ENCODE measurements around the gene RNF212B.
A peak's percentile ranks its signal among the peaks of the same experiment; 100 is the strongest.
"Not testable (repeated sequence)": the region's sequence is repeated elsewhere in the genome, so short reads cannot be mapped to it uniquely, and the experiment has no call there.

The RNF212B gene

DNA sequence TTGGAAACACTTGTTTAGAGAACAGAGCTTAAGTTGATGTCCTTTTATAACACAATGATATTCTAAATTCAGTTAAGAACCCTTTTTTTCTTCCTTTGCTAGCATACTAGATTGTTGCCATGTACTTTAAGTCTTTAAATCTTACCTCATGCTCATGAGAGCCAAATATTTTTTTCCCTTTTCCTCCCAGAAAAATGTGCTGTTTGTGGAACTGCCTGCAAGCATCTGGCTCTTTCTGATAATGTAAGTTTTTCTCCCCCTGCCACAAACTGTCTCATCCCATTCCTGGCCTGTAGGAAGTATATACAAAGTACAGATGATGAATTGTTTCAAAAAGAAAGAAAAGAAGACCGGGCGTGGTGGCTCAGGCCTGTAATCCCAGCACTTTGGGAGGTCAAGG is 5.3 kb downstream of the RNF212B start:
- DNase-seq = no peak

DNA sequence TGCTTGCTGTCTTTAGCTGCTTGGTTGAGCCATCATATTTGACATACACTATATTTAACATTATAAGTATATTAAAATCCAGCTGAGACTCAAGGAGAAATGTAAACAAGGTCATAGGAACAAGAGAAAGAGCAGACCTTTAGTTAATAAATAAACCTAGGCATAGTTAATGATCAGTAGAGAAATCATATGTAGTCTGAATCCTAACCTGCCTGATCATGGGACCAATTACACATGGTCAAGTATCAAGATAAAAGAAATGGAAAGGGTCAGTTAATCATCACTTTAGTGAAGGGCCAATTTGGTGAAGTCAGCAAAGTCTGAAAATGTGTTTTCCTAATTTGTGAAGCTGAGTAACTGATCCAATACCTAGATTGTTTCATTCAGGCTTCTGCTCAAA is 7.5 kb downstream of the RNF212B start:
- no peak for DNase-seq

DNA sequence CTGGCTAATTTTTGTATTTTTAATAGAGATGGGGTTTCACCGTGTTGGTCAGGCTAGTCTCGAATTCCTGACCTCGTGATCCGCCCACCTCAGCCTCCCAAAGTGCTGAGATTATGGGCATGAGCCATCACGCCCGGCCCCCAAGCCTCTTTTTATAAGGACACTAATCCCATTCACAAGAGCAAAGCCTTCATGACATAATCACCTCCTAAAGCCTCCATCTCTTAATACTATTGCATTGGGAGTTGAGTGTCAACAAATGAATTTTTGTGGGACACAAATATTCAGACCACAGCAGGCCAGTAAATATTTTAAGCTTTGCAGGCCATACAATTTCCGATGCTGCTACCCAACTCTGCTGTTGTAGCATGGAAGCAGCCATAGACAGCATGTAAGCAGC is 10.9 kb downstream of the RNF212B start:
- no peak for DNase-seq

DNA sequence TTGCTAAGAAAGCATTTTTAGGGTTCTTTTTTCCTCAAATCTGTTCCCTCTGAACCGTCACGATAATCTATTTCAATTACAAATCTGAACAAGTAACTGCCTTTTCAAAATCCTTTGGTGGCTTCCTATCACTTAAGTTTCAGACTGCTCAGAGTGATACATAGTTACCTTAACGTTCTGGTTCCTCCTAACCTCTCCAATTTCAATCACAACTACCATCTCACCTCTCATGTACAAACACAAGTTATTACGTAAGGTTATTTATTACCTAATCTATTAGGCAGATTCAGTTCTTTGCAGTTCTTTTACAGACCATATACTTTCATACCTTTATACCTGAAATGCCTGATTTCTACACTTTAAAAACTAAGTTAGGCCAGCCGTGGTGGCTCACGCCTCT is 12.1 kb downstream of the RNF212B start:
- DNase-seq = no peak

DNA sequence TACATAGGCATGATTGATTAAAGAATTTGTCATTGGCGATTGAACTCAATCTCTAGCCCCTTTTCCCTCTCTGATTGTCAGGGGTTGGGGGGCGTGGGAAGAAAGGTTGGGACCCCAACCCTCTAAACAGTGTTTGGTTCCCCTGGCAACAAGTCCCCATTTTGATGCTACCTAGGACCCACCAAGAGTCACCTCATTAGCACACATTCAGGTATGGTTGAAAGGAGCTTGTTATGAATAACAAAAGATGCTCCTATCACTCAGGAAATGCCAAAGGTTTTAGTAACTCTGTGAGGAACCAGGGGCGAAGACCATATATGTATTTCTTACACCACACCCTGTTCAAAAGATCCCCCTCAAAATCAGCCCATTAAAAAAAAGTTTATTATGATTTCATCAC is 14.3 kb downstream of the RNF212B start:
- no peak for DNase-seq

DNA sequence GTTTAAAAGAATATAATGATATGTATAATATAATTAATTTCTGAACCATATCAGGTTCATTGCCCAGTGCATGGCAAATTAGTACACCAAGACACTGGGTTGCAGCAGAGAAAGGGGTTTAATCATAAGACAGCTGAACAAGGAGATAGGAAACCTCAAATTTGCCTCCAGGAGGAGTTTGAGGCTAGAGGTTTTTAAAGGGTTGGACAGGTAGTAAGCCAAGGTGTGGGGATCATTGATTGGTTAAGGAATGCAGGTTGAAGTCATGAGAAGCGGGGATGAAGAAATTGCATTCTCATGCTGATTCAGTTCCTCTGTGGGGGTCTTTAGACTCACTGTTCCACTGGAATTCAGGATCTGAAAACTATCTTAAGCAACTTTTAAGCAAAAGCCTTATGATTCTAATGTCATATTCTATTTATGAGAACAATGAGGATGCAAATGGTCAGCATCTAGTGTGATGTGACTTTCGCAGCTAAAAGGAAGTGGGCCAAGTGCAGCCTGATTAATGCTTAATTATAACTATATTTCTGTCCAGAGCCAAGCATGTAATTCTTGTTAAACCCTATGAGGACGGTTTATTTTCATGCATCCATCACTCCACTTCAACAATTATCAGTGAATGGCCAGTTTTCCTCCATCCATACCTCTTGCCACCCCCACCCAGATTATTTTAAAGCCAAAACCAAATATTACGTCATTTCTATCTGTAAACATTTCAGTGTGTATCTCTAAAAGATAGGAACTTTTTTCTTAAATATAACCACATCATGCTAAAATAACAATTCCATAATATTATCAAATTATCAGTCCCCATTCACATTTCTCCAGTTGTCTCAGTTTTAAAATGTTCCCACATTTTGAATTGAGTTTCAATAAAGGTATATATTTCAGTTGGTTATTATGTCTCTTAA is 14.9 kb downstream of the RNF212B start:
- no peak for DNase-seq

DNA sequence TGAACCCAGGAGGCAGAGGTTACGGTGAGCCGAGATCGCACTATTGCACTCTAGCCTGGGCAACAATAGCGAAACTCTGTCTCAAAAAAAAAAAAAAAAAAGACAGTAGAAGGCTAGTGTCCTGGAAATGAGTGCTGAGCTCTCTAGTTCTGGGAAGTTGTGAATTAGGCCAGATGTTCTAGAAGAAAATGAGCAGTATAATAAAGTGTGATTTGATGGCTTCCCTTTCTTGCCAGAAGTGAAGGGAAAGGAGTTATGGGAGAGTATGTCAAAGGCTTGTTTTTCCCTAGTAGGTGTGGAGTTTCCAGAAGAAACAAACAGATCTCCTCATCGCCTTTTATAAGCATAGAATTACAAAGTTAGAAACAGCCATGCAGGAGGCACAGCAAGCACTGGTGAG is 20.5 kb downstream of the RNF212B start:
- no peak for DNase-seq

DNA sequence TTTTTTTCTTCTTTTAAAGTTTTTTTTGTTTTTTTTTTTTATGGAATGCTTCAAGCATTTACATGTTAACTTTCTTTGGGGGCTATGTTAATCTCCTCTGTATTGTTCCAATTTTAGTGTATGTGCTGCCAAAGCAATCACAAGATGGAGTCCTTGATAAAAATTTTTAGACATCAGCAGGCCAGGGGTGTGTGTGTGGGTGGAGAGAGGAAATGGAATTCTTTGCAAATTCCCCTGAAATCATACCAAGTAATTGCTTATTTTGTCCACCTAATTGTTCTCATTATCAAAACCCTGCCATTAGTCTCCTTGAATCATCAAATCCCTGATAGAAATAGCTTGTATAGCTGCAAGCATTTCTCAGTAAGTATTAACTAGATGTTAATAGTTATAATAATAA is 21.7 kb downstream of the RNF212B start:
- DNase-seq = no peak

DNA sequence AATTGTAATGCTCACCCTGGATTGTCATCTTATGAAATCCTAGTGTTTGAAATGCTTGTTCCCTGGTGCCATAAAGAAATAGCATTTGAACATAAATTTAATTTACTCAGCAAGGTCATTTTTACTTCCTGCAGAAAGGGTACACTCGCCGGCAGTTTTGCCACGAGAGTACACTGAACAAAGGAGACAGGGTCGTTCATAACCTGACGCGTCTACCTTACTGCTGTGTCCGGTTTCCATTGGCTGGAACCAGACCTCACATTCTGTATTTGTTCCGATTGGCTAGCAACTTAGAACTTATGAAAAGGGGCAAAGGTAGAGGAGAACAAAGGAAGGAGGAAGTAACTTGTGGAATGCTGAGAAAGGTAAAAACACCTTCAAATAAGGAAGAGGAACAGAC is 23.1 kb downstream of the RNF212B start:
- DNase-seq = not testable (repeated sequence)

DNA sequence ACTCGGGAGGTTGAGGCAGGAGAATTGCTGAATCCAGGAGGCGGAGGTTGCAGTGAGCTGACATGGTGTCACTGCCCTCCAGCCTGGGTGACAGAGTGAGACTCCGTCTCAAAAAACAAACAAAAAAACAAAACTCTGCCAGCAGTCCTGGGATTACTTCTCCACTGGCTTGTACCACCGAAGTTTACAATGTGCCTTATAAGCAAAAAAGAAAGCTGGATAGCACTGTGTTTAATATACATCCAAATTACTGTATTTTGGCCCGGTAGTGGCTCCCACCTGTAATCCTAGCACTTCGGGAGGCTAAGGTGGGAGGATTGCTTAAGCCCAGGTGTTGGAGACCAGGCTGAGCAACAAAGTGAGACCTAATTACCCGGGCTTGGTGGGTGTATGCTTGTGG is 31.5 kb downstream of the RNF212B start:
- no peak for DNase-seq

DNA sequence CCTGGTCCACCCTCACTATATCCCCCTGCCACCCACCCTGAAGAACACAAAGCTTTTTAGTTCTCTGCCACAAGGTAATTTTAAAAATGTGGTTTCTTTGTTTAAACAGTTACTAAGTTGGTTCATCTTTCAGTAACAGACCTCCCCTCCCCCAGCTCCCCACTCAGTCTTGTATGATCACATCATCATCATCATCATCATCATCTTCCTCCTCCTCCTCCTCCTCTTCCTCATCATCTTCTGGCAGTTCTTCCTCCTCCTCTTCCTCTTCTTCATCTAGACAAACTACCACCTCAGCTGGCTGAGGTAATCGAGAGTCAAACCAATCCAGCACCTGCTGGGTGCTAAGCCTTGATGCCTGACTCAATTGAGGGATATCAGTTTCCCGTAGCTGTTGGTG is 37.7 kb downstream of the RNF212B start:
- DNase-seq = no peak

DNA sequence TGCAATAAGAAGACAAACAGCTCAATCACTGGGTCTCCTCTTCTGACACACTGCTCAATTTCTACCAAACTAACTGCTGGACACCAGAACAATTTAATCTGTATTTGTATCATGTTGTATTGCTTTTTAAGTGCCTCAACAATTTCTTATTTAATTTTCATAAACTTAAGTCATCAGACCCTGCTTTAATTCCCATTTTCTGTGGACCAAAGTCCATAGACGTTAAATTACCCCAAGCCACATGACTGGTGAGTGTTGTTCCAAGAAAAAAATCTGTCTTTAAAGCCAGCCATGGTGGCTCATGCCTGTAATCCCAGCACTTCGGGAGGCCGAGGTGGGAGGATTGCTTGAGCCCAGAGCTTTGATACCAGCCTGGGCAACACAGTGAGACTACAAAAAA is 39.5 kb downstream of the RNF212B start:
- DNase-seq = no peak

DNA sequence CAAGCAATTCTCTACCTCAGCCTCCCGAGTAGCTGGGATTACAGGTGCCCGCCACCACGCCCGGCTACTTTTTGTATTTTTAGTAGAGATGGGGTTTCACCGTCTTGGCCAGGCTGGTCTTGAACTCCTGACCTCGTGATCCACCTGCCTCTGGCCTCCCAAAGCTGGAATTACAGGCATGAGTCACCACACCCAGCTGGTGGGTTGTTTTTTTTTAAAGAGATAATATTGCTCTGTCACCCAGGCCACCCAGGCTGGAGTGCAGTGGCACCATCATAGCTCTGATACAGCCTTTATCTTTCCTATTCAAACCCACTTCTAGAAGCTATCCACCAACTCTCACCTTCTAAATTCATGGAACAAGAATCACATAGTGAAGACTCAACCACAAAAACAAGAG is 40.2 kb downstream of the RNF212B start:
- not testable (repeated sequence) for DNase-seq

DNA sequence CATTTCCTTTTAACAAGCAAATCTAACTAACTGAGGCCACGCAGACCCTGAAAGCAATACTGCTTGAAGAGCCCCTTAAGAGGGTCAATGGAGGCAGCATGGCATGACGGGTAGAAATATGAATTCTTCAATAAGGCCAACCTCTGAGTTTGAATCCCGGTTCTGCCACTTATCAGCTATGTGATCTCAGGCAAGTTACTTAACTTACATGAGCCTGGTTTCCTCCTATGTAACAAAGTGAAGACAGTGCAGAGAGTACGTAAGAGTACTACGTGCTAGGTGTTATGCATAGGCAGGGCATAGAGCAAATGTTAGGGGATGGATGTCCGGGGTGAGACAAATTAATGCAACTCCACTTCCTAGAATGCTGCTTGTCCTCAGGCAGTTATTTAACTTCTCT is 43.5 kb downstream of the RNF212B start:
- DNase-seq = no peak

DNA sequence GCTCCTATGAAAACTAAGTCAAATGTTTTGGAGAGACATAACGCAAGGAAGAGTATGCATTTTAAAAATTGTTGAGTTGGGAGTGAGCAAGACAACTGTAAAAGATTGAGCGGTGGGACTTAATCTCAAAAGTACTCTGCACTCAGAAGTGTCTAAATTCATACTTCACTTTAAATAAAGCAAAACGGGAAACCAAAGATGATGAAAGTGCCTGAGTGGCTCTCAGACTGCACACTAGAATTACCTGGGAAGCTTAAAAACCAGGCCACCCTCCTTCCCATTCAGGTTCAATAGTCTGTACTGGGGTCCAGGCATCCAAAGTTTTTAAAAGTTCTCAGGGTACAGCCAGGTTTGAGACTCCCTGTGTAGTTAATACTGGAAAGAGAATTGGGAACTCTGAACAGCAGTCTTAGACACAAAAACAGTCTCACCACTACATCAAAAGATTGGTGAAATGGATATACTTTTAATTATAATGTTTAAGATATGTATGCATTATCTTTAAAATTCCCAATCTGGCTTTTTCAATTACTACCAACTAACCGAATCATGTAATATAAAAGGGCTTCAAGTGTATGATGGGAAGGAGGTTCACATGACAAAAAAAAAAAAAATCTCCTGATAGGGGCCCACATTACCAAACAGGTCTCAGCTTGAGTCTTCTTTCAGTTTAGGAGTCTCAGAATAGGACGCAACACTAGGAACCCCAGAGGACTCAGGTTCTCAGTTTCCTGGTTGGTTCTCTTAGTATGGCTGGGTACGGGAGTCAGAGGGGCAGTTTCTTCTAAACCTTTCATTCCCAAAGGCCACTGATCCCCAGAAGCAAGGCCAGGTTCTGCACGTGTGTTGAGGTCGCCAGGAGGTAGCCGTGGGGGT is 47.2 kb downstream of the RNF212B start:
- no peak for DNase-seq

DNA sequence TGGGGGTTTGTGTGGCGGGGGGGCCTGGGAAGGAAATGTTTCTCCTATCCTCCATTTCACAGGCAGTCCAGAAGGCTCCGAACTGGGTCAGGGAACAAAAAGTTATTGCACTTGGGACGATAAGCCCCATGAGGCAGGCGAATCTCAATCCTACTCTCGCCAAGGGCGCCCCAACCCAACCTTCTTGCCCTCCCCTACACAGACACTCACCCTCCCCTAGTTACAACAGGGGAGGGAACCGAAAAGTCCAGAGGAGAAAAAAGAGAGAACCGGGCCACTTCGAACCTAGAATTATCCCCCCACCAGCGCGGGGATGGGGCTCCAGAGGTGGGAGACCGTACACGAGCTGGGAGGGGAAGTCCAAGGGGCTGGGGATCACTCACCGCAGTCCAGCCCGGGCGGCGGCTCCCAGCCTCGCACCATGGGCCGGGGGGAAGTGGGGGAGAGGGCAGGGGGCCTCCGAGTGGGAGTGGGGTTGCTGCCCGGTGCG is 47.8 kb downstream of the RNF212B start:
- no peak for DNase-seq

DNA sequence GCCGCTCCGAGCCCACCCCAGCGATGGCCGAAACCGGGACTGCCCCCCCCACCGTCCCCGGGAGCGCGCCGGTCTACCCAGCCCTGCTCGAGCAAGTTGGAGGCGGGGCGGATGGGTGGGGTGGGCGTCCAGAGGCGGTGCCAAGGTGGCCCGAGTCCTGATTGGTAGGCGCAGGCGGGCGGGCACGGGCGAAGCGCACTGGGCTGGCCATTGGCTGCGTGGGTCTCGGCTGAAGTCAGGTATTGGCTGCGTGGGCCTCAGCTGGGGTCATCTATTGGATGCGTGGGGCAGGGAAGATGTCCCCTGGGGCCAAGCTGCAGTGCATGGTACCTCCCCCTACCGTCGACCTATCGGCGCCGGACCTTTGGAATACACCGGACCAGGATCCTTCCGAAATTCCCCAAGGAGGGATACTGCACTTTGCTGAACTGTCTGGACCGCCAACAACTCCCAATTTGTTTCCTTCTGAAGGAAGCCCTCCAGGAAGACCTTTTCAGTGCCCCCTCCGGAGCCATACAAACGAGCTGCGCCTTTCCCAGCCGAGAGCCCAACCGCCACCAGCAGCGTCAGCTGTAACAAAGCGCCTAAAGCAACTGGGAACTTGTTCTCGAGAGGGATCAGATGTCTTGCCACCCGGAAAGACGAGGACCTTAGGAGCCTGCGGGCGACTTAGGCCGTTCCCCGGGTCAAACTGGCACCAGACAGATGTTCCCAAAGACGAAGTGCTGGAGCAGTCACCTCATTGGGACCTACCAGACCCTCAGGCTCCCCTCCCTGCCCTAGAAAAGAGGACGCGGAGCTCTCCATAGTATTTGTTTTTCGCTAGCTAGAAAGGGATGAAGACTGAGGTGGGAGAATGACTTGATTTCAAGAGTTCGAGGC is 48.5 kb downstream of the RNF212B start, which contains the start of gene HOMEZ:
HOMEZ (minus strand) TSS at position 113 of the 882 bp plus-strand sequence. CDS start 180 bp downstream, outside the sequence.
- DNase-seq = peak; percentile 94

DNA sequence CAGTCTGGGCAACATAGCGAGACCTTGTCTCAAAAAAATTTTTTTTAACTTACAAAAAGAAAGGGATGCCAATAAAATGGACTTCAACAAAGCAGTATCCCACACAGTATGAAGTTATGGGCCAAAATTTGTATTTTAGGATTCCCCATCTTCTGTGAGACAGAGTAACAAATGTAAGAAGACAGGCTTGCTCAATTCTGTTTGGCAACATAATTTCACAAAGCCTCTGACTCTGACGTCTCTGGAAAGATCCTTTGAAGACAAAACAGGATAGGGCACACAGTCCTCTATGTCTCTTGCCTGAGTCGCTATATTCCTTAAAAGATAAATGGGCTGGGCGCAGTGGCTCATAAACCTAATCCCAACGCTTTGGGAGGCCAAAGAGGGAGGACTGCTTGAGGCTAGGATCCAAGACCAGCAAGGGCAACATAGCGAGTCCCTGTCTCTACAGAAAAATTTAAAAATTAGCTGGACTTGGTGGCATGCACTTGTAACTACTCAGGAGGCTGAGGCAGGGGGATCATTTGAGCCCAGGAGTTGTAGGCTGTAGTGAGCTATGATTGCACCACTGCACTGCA is 49.3 kb downstream of the RNF212B start:
- DNase-seq = no peak

DNA sequence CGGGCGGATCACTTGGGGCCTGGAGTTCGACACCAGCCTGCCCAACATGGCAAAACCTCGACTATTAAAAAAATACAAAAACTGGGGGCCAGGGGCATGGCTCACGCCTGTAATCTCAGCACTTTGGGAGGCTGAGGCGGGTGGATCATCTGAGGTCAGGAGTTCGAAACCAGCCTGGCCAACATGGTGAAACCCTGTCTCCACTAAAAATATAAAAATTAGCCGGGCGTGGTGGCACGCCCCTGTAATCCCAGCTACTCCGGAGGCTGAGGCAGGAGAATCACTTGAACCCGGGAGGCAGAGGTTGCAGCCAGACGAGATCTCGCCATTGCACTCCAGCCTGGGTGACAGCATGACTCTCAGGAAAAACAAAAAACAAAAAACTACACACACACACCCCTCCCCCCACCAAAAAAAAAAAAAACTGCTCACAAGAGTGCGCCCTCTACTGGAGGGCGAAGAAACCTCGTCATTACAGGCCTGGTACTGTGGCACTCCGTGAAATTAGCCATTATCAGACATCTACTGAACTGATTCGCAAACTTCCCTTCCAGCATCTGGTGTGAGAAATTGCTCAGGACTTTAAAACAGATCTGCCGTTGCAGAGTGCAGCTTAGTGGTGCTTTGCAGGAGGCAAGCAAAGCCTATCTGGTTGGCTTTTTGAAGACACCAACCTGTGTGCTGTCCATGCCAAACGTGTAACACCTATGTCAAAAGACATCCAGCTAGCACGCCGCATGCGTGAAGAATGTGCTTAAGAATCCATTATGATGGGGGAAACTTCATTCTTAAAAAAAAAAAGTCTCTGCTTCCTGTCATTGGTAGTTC is 57.2 kb downstream of the RNF212B start:
- peak; percentile 47 for DNase-seq

DNA sequence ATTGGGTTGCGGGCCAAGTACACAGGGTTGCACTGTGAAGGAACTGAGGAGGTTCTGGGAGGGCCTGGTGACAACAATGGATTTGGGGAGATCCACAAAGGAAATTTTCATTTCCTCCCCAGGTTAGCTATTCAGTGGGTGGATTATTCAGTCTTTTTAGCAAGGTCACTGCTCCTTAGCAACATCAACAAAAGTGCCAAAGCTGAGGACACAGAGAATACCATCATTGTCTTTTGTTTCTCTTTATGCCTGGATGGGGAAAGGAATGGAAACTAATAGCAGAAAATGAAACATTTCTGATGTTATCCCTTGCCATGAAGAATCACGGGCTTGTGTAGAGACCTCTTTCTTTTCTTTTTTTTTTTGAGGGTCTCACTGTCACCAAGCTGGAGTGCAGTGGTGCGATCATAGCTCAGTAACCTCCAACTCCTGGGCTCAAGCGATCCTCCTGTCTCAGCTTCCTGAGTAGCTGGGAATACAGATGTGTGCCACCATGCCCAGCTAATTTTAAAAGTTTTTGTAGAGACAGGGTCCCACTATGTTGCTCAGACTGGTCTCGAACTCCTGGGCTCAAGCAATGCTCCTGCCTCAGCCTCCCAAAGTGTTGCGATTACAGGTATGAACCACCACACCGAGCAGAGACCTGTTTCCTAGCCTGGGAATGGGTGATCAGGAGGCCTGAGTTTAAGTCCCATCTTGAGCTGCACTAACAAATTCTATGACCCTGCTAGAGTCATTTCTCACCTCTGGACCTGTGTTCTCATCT is 58.5 kb downstream of the RNF212B start:
- no peak for DNase-seq

DNA sequence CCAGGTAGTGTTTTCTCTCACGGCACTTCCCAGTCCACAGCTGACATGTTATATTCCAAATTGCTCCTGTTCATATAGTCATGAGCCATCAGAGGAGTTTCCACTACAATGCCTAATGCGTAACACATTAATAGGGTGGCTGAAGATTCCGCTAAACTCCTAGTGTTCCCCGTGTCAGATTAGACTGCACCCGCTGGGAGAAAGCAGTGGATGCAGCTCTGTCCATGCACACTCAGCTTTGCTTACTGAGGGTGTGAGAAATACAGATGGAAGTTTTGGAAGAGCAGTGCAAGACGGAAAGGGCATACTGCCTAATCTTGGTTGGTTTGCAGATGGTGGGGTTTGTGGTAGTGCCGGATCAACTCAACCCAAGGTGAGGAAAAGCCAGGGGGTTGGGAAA is 59.4 kb downstream of the RNF212B start:
- DNase-seq = no peak

Measured in amniotic stem cell (primary cell).